ENCODE results near the gene MDN1. TPM values are rescaled to one million over a fixed set of nuclear protein-coding genes. Genes with fewer than 3 reads are reported as not detected.

The MDN1 gene
- polyA plus RNA-seq, 2 of the 4 experiments (the other 2 are of a cell fraction): 6.4 to 20.5 TPM

DNA sequence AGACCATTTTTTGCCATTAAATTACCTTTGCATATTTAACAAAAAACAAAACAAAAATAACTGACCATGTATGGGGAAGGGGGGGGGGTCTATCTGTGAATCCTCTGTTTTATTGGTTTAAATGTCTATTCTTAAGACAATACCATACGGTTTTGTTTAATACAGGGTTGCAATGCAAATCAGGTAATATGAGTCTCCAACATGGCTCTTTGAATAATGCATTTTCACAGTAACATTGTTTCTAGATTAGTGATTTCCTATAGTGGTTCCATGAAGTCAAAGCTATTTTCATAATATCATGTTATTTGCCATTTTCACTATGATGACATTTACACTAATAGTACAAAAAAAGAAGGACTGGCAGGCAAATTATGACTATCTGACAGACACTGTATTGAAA lies 116.3 kb downstream of the MDN1 start:
- 95% methylated on average over 1 of the region's 1 CpG for WGBS (ENCODE audit: missing lambda C conversion rate)
- CTCF ChIA-PET: no interaction called here
- no peak for ATAC-seq
- H3K4me3 ChIP-seq: no peak overlapping the region
- TF ChIP-seq HOXB5 (CRISPR knock-in tag; IDR thresholded peaks at IDR 0.05) (no peak), MYC (IDR thresholded peaks at IDR 0.05; ENCODE audit: borderline replicate concordance, low read length) (no peak), NFE2L2 (conservative IDR thresholded peaks at IDR 0.05; ENCODE audit: low read length) (no peak), ZSCAN20 (CRISPR knock-in tag; IDR thresholded peaks at IDR 0.05) (no peak), ZNF302 (CRISPR knock-in tag; IDR thresholded peaks at IDR 0.05) (no peak)
- TF ChIP-seq, protein P1, sequence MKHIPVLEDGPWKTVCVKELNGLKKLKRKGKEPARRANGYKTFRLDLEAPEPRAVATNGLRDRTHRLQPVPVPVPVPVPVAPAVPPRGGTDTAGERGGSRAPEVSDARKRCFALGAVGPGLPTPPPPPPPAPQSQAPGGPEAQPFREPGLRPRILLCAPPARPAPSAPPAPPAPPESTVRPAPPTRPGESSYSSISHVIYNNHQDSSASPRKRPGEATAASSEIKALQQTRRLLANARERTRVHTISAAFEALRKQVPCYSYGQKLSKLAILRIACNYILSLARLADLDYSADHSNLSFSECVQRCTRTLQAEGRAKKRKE (CRISPR knock-in tag; IDR thresholded peaks at IDR 0.05; ENCODE audit: low read depth): no peak
- no peaks in the 10 kb centered on the region for H3K9me3 ChIP-seq
- H3K4me1 ChIP-seq: no peaks in the 10 kb centered on the region
- H3K4me2 ChIP-seq: no peak overlapping the region
- no peak for FAIRE-seq
- no peak overlapping the region for H3K27ac ChIP-seq
- POLR2A ChIA-PET: no interaction called here
- no peak for DNase-seq (ENCODE audit: low read depth in 1 of 2, low spot score in 1 of 2)

DNA sequence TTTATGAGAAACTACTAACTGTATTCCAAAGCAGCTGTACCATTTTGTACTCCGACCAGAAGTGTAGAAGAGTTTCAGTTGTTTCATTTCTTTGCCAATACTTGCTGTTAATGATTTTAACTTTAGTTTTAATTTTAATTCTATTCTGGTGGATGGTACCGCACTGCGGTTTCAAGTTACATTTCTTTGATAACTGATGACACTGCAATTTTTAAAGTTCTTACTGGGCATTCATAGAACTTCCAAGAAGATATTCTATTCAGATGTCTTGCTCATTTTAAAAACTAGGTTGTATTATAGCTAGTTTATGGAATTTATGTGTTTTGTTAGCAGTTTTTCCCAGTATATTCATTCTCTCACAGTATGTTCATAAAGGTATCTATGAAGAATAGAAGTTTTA lies 117.2 kb downstream of the MDN1 start:
- FAIRE-seq: no peak
- Histone ChIP-seq H3K27ac (no peak overlapping the region), H3K4me2 (no peak overlapping the region), H3K4me1 (no peaks in the 10 kb centered on the region), H3K4me3 (no peak overlapping the region), H3K9me3 (no peaks in the 10 kb centered on the region)
- POLR2A ChIA-PET: no interaction called here
- 95% methylated on average over 3 of the region's 3 CpGs for WGBS (ENCODE audit: missing lambda C conversion rate)
- CTCF ChIA-PET: no interaction called here
- ATAC-seq: no peak
- no peak for DNase-seq (ENCODE audit: low read depth in 1 of 2, low spot score in 1 of 2)
- TF ChIP-seq GATA3 (IDR thresholded peaks at IDR 0.05; ENCODE audit: borderline replicate concordance) (no peak), MAFK (IDR thresholded peaks at IDR 0.05; ENCODE audit: partially characterized antibody) (peak; percentile 90)

DNA sequence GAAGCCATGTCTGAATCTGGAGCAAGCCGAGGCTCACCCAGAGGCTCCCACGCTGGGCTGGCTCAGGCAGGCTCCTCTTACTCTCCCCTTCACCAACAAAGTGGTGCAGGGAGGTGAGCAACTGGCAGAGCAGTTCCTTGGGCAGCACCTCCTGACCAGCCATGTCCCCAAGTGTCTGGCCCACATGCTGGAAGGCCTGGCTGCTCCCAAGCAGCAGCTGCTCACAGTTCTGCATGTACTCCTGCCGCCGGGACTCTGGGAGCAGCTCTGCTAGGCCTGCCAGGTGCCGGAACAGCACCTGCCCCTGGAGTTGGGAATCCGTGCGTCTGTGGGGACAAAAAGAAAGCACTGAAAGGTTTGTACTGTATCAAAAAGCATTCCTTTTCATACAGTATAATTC lies 123.9 kb downstream of the MDN1 start:
- FAIRE-seq (no peak), ATAC-seq (no peak), DNase-seq (ENCODE audit: low read depth in 1 of 2, low spot score in 1 of 2) (no peak)
- H3K27ac ChIP-seq: no peak overlapping the region
- H3K9me3 ChIP-seq: no peaks in the 10 kb centered on the region
- ChIA-PET POLR2A (no interaction called here), CTCF (no interaction called here)
- no peak overlapping the region for H3K4me3 ChIP-seq
- H3K4me1 ChIP-seq: no peaks in the 10 kb centered on the region
- 98% methylated on average over 7 of the region's 7 CpGs for WGBS (ENCODE audit: missing lambda C conversion rate)
- TF ChIP-seq HOXB13 (CRISPR knock-in tag; IDR thresholded peaks at IDR 0.05; ENCODE audit: low read depth) (no peak), RCOR1 (IDR thresholded peaks at IDR 0.05; ENCODE audit: low read depth, low read length) (no peak), HEYL (CRISPR knock-in tag; IDR thresholded peaks at IDR 0.05) (no peak), PHF8 (IDR thresholded peaks at IDR 0.05; ENCODE audit: borderline replicate concordance, low read depth) (no peak), MYC (IDR thresholded peaks at IDR 0.05; ENCODE audit: borderline replicate concordance, low read length) (no peak), NFE2L2 (conservative IDR thresholded peaks at IDR 0.05; ENCODE audit: low read length) (no peak), RARB (CRISPR knock-in tag; IDR thresholded peaks at IDR 0.05) (no peak), JUN (IDR thresholded peaks at IDR 0.05) (no peak), POLR2A (IDR thresholded peaks at IDR 0.05; ENCODE audit: low read length) (no peak), BHLHE40 (IDR thresholded peaks at IDR 0.05; ENCODE audit: low read depth, low read length) (no peak), NR3C1 (IDR thresholded peaks at IDR 0.05) (no peak), TFCP2L1 (CRISPR knock-in tag; IDR thresholded peaks at IDR 0.05) (no peak), EHMT2 (IDR thresholded peaks at IDR 0.05; ENCODE audit: low read depth) (no peak), EHF (CRISPR knock-in tag; IDR thresholded peaks at IDR 0.05) (no peak), HOXA7 (CRISPR knock-in tag; IDR thresholded peaks at IDR 0.05) (no peak), ZNF302 (CRISPR knock-in tag; IDR thresholded peaks at IDR 0.05) (no peak), MAFK (IDR thresholded peaks at IDR 0.05; ENCODE audit: partially characterized antibody) (no peak)
- TF ChIP-seq, protein P2, sequence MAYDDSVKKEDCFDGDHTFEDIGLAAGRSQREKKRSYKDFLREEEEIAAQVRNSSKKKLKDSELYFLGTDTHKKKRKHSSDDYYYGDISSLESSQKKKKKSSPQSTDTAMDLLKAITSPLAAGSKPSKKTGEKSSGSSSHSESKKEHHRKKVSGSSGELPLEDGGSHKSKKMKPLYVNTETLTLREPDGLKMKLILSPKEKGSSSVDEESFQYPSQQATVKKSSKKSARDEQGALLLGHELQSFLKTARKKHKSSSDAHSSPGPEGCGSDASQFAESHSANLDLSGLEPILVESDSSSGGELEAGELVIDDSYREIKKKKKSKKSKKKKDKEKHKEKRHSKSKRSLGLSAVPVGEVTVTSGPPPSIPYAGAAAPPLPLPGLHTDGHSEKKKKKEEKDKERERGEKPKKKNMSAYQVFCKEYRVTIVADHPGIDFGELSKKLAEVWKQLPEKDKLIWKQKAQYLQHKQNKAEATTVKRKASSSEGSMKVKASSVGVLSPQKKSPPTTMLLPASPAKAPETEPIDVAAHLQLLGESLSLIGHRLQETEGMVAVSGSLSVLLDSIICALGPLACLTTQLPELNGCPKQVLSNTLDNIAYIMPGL (CRISPR knock-in tag; IDR thresholded peaks at IDR 0.05; ENCODE audit: borderline replicate concordance): no peak
- TF ChIP-seq, protein P3, sequence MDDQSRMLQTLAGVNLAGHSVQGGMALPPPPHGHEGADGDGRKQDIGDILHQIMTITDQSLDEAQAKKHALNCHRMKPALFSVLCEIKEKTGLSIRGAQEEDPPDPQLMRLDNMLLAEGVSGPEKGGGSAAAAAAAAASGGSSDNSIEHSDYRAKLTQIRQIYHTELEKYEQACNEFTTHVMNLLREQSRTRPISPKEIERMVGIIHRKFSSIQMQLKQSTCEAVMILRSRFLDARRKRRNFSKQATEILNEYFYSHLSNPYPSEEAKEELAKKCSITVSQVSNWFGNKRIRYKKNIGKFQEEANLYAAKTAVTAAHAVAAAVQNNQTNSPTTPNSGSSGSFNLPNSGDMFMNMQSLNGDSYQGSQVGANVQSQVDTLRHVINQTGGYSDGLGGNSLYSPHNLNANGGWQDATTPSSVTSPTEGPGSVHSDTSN (IDR thresholded peaks at IDR 0.05): no peak
- H3K4me2 ChIP-seq: no peak overlapping the region

All from A549 (cell line).